Spinal cord (tissue), 10 donors: ENCODE measurements around the gene C1orf116. TPM values are rescaled to one million over a fixed set of nuclear protein-coding genes. Genes with fewer than 3 reads are reported as not detected.

Experiments used
- DNase-seq, 6 donors: peaks; one replicate each; pipeline versions ENCODE4 v3.0.0 to v3.0.0-alpha.2; 2013 to 2015; ENCODE audit warnings: low spot score in 6 of 6, low read depth in 4 of 6
- H3K27ac ChIP-seq: one replicate; pipeline ENCODE4 v1.5.1; 2013; ENCODE audit warnings: low read depth, low read length, control low read depth
- H3K27me3 ChIP-seq: one replicate; pipeline ENCODE4 v1.6.1; 2013; ENCODE audit warnings: low read length; ENCODE audit not compliant: control insufficient read depth, insufficient read depth
- H3K36me3 ChIP-seq: one replicate; pipeline ENCODE4 v1.6.1; 2013; ENCODE audit warnings: low read length; ENCODE audit not compliant: control insufficient read depth, insufficient read depth
- H3K4me1 ChIP-seq: one replicate; pipeline ENCODE4 v1.6.1; 2013; ENCODE audit warnings: low read length; ENCODE audit not compliant: control insufficient read depth, insufficient read depth
- H3K4me3 ChIP-seq: one replicate; pipeline ENCODE4 v1.5.1; 2013; ENCODE audit warnings: low read depth, low read length, control low read depth
- H3K9me3 ChIP-seq: one replicate; pipeline ENCODE4 v1.6.1; 2013; ENCODE audit warnings: low read length; ENCODE audit not compliant: control insufficient read depth, insufficient read depth
- WGBS: methylation state at CpG from one replicate; pipeline ENCODE4 v1.1.5; 2013; ENCODE audit warnings: missing lambda C conversion rate; ENCODE audit not compliant: insufficient coverage; 5-methylcytosine and 5-hydroxymethylcytosine counted together
- polyA plus RNA-seq, 2 donors: library from polyadenylated mRNA; unstranded; fragments of 120-200 nt; gene quantifications; one replicate each; pipeline ENCODE4 v1.2.1, GENCODE V29; 2013; ENCODE audit not compliant: insufficient read length in 2 of 2
- total RNA-seq, 2 donors: library from RNA; depleted of rRNA in 1 of 2; stranded (reverse); fragments of 120-200 nt in 1 of 2; fragments of >200 nt in 1 of 2; gene quantifications; one replicate each; pipeline versions ENCODE4 v1.2.3 to v1.2.4, GENCODE V29; 2013 to 2014
- donor health status: healthy.

C1orf116 gene
- total and polyA plus RNA-seq, 4 donors = 0.10 to 0.30 (median 0.18) TPM

- H3K36me3 ChIP-seq = no peaks in the 10 kb centered on the region
- no peaks in the 10 kb centered on the region for H3K27me3 ChIP-seq
- H3K9me3 ChIP-seq = no peaks in the 10 kb centered on the region
- no peak overlapping the region for H3K4me3 ChIP-seq
- peak in 2 of 6 donors; percentile 33 to 35 for DNase-seq
- no peak overlapping the region for H3K27ac ChIP-seq
- no peaks in the 10 kb centered on the region for H3K4me1 ChIP-seq
- 35% methylated on average over 7 of the region's 9 CpGs for WGBS
Measured at GRCh38 chr1:207004931-207005830, 27.4 kb downstream of the C1orf116 start.

GRCh38 chr1:207003210-207003609 lies 29.3 kb downstream of the C1orf116 start:
- WGBS = 69% methylated on average over 4 of the region's 4 CpGs
- no peak for DNase-seq
- H3K9me3 ChIP-seq = no peaks in the 10 kb centered on the region
- H3K27ac ChIP-seq = no peak overlapping the region
- no peaks in the 10 kb centered on the region for H3K4me1 ChIP-seq
- no peaks in the 10 kb centered on the region for H3K36me3 ChIP-seq
- no peaks in the 10 kb centered on the region for H3K27me3 ChIP-seq
- H3K4me3 ChIP-seq = no peak overlapping the region

GRCh38 chr1:207002724-207003146 lies 29.8 kb downstream of the C1orf116 start:
- H3K4me1 ChIP-seq = no peaks in the 10 kb centered on the region
- no peaks in the 10 kb centered on the region for H3K27me3 ChIP-seq
- H3K9me3 ChIP-seq = no peaks in the 10 kb centered on the region
- no peak for DNase-seq
- no peak overlapping the region for H3K27ac ChIP-seq
- WGBS = 75% methylated on average over 1 of the region's 1 CpG
- H3K36me3 ChIP-seq = no peaks in the 10 kb centered on the region
- no peak overlapping the region for H3K4me3 ChIP-seq

- 92% methylated on average over 2 of the region's 5 CpGs for WGBS
- H3K27ac ChIP-seq = no peak overlapping the region
- H3K36me3 ChIP-seq = no peaks in the 10 kb centered on the region
- DNase-seq = no peak
- no peaks in the 10 kb centered on the region for H3K4me1 ChIP-seq
- H3K9me3 ChIP-seq = no peaks in the 10 kb centered on the region
- H3K4me3 ChIP-seq = no peak overlapping the region
- no peaks in the 10 kb centered on the region for H3K27me3 ChIP-seq
Measured at GRCh38 chr1:207001492-207002245, 30.9 kb downstream of the C1orf116 start.

- 79% methylated on average over 2 of the region's 5 CpGs for WGBS
Measured at GRCh38 chr1:207000651-207001291, 31.8 kb downstream of the C1orf116 start.

GRCh38 chr1:206998816-206999215 lies 33.7 kb downstream of the C1orf116 start:
- Histone ChIP-seq H3K27ac (no peak overlapping the region), H3K36me3 (no peaks in the 10 kb centered on the region), H3K4me3 (no peak overlapping the region), H3K27me3 (no peaks in the 10 kb centered on the region), H3K4me1 (no peaks in the 10 kb centered on the region), H3K9me3 (no peaks in the 10 kb centered on the region)
- no peak for DNase-seq
- no CpG with 5 or more reads among the region's 2 CpGs for WGBS

More at GRCh38 chr1:207000651-207001291, 31.8 kb downstream of the C1orf116 start:
- DNase-seq = no peak
- Histone ChIP-seq H3K4me3 (no peak overlapping the region), H3K36me3 (no peaks in the 10 kb centered on the region), H3K27me3 (no peaks in the 10 kb centered on the region), H3K9me3 (no peaks in the 10 kb centered on the region), H3K27ac (no peak overlapping the region), H3K4me1 (no peaks in the 10 kb centered on the region)

- Histone ChIP-seq H3K36me3 (no peaks in the 10 kb centered on the region), H3K4me3 (no peak overlapping the region), H3K27me3 (no peaks in the 10 kb centered on the region), H3K4me1 (no peaks in the 10 kb centered on the region), H3K27ac (no peak overlapping the region), H3K9me3 (no peaks in the 10 kb centered on the region)
- DNase-seq = no peak
Measured at GRCh38 chr1:206992790-206993189, 39.8 kb downstream of the C1orf116 start.

GRCh38 chr1:206987873-206988272 lies 44.7 kb downstream of the C1orf116 start:
- Histone ChIP-seq H3K9me3 (no peaks in the 10 kb centered on the region), H3K4me3 (no peak overlapping the region), H3K4me1 (no peaks in the 10 kb centered on the region), H3K27ac (no peak overlapping the region), H3K36me3 (no peaks in the 10 kb centered on the region), H3K27me3 (no peaks in the 10 kb centered on the region)
- no CpG with 5 or more reads among the region's 1 CpG for WGBS
- DNase-seq = no peak

GRCh38 chr1:206986885-206987284 lies 45.7 kb downstream of the C1orf116 start:
- no peak overlapping the region for H3K27ac ChIP-seq
- H3K4me3 ChIP-seq = no peak overlapping the region
- no peaks in the 10 kb centered on the region for H3K9me3 ChIP-seq
- no peaks in the 10 kb centered on the region for H3K27me3 ChIP-seq
- H3K4me1 ChIP-seq = no peaks in the 10 kb centered on the region
- no peaks in the 10 kb centered on the region for H3K36me3 ChIP-seq
- WGBS = 86% methylated on average over 2 of the region's 3 CpGs
- no peak for DNase-seq
